HCT116 (cell line): ENCODE data around the gene COL23A1. TPM values are rescaled to one million over a fixed set of nuclear protein-coding genes. Genes with fewer than 3 reads are reported as not detected.

Source experiments
- ATAC-seq: fragments of 200-7000 bp; cut with Tn5 transposase; 2 replicates; pipeline ENCODE4 v1.9.1; 2020; ENCODE audit warnings: mild to moderate bottlenecking, moderate library complexity
- BruUV-seq: library from RNA; stranded (reverse); fragments of 400-500 nt; replicated peaks from 2 replicates; lab custom pipeline; 2021; lab: Mats Ljungman, UMichigan
- CTCF ChIA-PET: fragments of 300-600 bp; sonication (Branson Sonifier 250); formaldehyde crosslinking; loops from one replicate; lab custom pipeline; 2021; ENCODE audit warnings: antibody characterized with exemption; lab: Charles Lee
- POLR2A ChIA-PET: fragments of 300-600, 350-600 bp; sonication (Branson Sonifier 250); formaldehyde crosslinking; loops from one replicate; lab custom pipeline; 2021; ENCODE audit warnings: antibody characterized with exemption; lab: Charles Lee
- RAD21 ChIA-PET, 2 experiments: fragments of 300-600 bp; sonication (Branson Sonifier 250); formaldehyde crosslinking; loops; one replicate each; lab custom pipeline; 2023; ENCODE audit warnings: low total read pairs in 2 of 2; ENCODE audit not compliant: uncharacterized antibody in 2 of 2, unreplicated experiment in 2 of 2, low non-redundant PET in 1 of 2; lab: Charles Lee
- DNase-seq: peaks from one replicate; pipeline ENCODE4 v3.0.0-alpha.2; 2010; ENCODE audit warnings: low read depth, low spot score
- H2AFZ ChIP-seq: fragments of 200-600 bp; shearing (Covaris generic), sonication (generic); 2 replicates; pipeline ENCODE4 v1.6.1; 2017; ENCODE audit warnings: low read depth, mixed run types, mixed read lengths, antibody characterized with exemption, low read length; ENCODE audit not compliant: poor library complexity, severe bottlenecking
- H3K27ac ChIP-seq: 2 replicates; pipeline ENCODE4 v1.5.1; 2012; ENCODE audit warnings: low read depth, low read length
- H3K27me3 ChIP-seq: fragments of 200-600 bp; sonication (generic); 2 replicates; pipeline ENCODE4 v1.6.1; 2016; ENCODE audit warnings: mixed run types, low read length, mixed read lengths; ENCODE audit not compliant: insufficient read depth
- H3K36me3 ChIP-seq, 2 experiments: fragments of 200-500 bp in 1 of 2; fragments of 200-600 bp in 1 of 2; sonication (Bioruptor generic) in 1 of 2; sonication (generic) in 1 of 2; 2 replicates each; pipeline versions ENCODE4 v1.5.1 to v1.6.1; 2014 to 2016; ENCODE audit warnings: low read length in 2 of 2, inconsistent platforms in 1 of 2, mixed read lengths in 1 of 2, mixed run types in 1 of 2; ENCODE audit not compliant: insufficient read depth in 2 of 2, control insufficient read depth in 1 of 2
- H3K4me1 ChIP-seq, 2 experiments: fragments of 200-600 bp in 1 of 2; sonication (generic) in 1 of 2; 2 replicates each; pipeline versions ENCODE4 v1.5.1 to v1.6.1; 2012 to 2017; ENCODE audit warnings: low read length in 2 of 2, inconsistent platforms in 1 of 2, mild to moderate bottlenecking in 1 of 2, mixed read lengths in 1 of 2, mixed run types in 1 of 2, moderate library complexity in 1 of 2; ENCODE audit not compliant: insufficient read depth in 2 of 2, control insufficient read depth in 1 of 2
- H3K4me2 ChIP-seq: fragments of 200-600 bp; sonication (generic); 2 replicates; pipeline ENCODE4 v1.6.1; 2017; ENCODE audit warnings: mixed run types, low read length, mixed read lengths
- H3K4me3 ChIP-seq, 2 experiments: fragments of 200-600 bp in 1 of 2; sonication (generic) in 1 of 2; replicated peaks in 1 of 2; 2 replicates each; pipeline ENCODE4 v1.5.1; 2011 to 2016; ENCODE audit warnings: low read length in 2 of 2, control low read depth in 1 of 2, low read depth in 1 of 2, mild to moderate bottlenecking in 1 of 2, mixed read lengths in 1 of 2, mixed run types in 1 of 2
- H3K79me2 ChIP-seq: fragments of 200-600 bp; sonication (generic); 2 replicates; pipeline ENCODE4 v1.6.1; 2017; ENCODE audit warnings: mild to moderate bottlenecking, mixed run types, low read length, moderate library complexity, mixed read lengths; ENCODE audit not compliant: insufficient read depth
- H3K9ac ChIP-seq: fragments of 200-600 bp; sonication (generic); 2 replicates; pipeline ENCODE4 v1.6.1; 2016; ENCODE audit warnings: low read length, mixed read lengths
- H3K9me2 ChIP-seq: fragments of 200-600 bp; sonication (generic), shearing (Covaris generic); 2 replicates; pipeline ENCODE4 v1.6.1; 2017; ENCODE audit warnings: mixed run types, mild to moderate bottlenecking, moderate library complexity; ENCODE audit not compliant: insufficient read depth
- H3K9me3 ChIP-seq, 2 experiments: fragments of 200-500 bp in 1 of 2; fragments of 200-600 bp in 1 of 2; sonication (Bioruptor generic) in 1 of 2; sonication (generic) in 1 of 2; 2 replicates each; pipeline ENCODE4 v1.6.1; 2014 to 2017; ENCODE audit warnings: low read length in 2 of 2, mixed read lengths in 2 of 2, inconsistent platforms in 1 of 2, low read depth in 1 of 2, mild to moderate bottlenecking in 1 of 2, mixed run types in 1 of 2, moderate library complexity in 1 of 2; ENCODE audit not compliant: control insufficient read depth in 1 of 2, insufficient read depth in 1 of 2
- H4K20me1 ChIP-seq: fragments of 200-600 bp; sonication (generic), shearing (Covaris generic); 2 replicates; pipeline ENCODE4 v1.6.1; 2017; ENCODE audit warnings: mixed run types, mild to moderate bottlenecking, moderate library complexity; ENCODE audit not compliant: insufficient read depth
- CBX3 ChIP-seq: IDR thresholded peaks from 2 replicates; pipeline ENCODE4 v1.6.1; 2012; ENCODE audit warnings: low read depth
- CEBPB ChIP-seq: IDR thresholded peaks from 2 replicates; pipeline ENCODE4 v1.6.1; 2012; ENCODE audit warnings: low read depth
- EGR1 ChIP-seq: IDR thresholded peaks from 2 replicates; pipeline ENCODE4 v1.6.1; 2012; ENCODE audit warnings: low read depth
- EZH2 ChIP-seq: fragments of 200-600 bp; sonication (generic); IDR thresholded peaks from 2 replicates; pipeline ENCODE4 v1.6.1; 2017; ENCODE audit warnings: antibody characterized with exemption, mixed run types
- EZH2phosphoT487 ChIP-seq: fragments of 200-600 bp; IDR thresholded peaks from 2 replicates; pipeline ENCODE4 v1.6.1; 2018; ENCODE audit warnings: antibody characterized with exemption, borderline replicate concordance
- FOSL1 ChIP-seq: IDR thresholded peaks from 2 replicates; pipeline ENCODE4 v1.6.1; 2012; ENCODE audit warnings: low read depth
- POLR2A ChIP-seq: IDR thresholded peaks from 2 replicates; pipeline ENCODE4 v1.7.0; 2011; ENCODE audit warnings: borderline replicate concordance; ENCODE audit not compliant: insufficient read depth, insufficient read length; ENCODE audit errors: extremely low read depth
- POLR2AphosphoS5 ChIP-seq: IDR thresholded peaks from 2 replicates; pipeline ENCODE4 v1.6.1; 2011; ENCODE audit warnings: mild to moderate bottlenecking, low read depth, low read length, moderate library complexity
- RAD21 ChIP-seq: IDR thresholded peaks from 2 replicates; pipeline ENCODE4 v1.6.1; 2012; ENCODE audit warnings: low read depth, mild to moderate bottlenecking
- SIN3A ChIP-seq: IDR thresholded peaks from 2 replicates; pipeline ENCODE4 v1.6.1; 2012; ENCODE audit warnings: low read depth
- SRF ChIP-seq: IDR thresholded peaks from 2 replicates; pipeline ENCODE4 v1.6.1; 2012; ENCODE audit warnings: low read depth
- TCF7L2 ChIP-seq: IDR thresholded peaks from 2 replicates; pipeline ENCODE4 v1.7.0; 2011; ENCODE audit warnings: borderline replicate concordance, inconsistent platforms; ENCODE audit not compliant: insufficient read depth, insufficient read length; ENCODE audit errors: extremely low read depth
- YY1 ChIP-seq: IDR thresholded peaks from 2 replicates; pipeline ENCODE4 v1.6.1; 2011; ENCODE audit warnings: low read length, low read depth, moderate library complexity, mild to moderate bottlenecking; ENCODE audit not compliant: insufficient replicate concordance; ENCODE audit errors: extremely low read depth
- ZFX ChIP-seq: fragments of 450-650 bp; IDR thresholded peaks from 2 replicates; pipeline ENCODE4 v1.6.1; 2017
- intact Hi-C: fragments of 100-400 bp; cut with micrococcal nuclease; formaldehyde crosslinking; loops from 2 replicates; pipeline ENCODE4 v1.10.0; 2022
- total RNA-seq: library from RNA; stranded (reverse); gene quantifications from one replicate; pipeline ENCODE4 v1.2.1, GENCODE V29; 2021; ENCODE audit not compliant: unreplicated experiment
- TF ChIP-seq, protein P1 (sequence below): IDR thresholded peaks from 2 replicates; pipeline ENCODE4 v1.6.1; 2011; ENCODE audit warnings: mild to moderate bottlenecking, low read length, moderate library complexity; ENCODE audit not compliant: insufficient replicate concordance; ENCODE audit errors: extremely low read depth
- TF ChIP-seq, protein P2 (sequence below): IDR thresholded peaks from 2 replicates; pipeline ENCODE4 v1.6.1; 2012; ENCODE audit warnings: low read depth
- TF ChIP-seq, protein P3 (sequence below): IDR thresholded peaks from 2 replicates; pipeline ENCODE4 v1.6.1; 2012

Gene COL23A1
- total RNA-seq, 1 experiment from 2014 or later, result not detected

DNA sequence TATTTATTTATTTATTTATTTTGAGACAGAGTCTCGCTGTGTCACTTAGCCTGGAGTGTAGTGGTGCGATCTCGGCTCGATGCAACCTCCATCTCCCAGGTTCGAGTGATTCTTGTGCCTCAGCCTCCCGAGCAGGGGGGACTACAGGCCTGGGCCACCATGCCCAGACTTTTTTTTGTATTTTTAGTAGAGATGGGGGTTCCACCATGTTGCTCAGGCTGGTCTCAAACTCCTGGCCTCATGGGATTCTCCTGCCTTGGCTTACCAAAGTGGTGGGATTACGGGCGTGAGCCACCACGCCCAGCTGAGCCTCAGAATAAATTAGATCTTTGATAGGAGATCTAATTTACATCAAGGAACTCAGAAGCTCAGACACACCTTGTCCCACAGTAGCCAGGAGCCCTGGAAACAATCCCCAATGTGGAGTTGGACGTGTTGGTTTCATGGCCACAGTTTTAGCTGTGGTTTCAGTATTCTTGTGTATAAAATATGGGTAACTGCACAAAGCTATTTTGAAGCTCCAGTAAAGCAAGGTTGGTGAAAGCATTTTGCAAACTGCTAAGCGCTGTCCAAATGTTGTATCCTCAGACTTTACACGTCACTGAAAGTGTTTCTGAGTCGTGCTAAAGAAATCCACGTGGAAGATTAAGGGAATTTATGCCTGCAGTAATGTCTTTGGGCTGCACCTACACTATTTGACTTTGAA is 388.8 kb downstream of the COL23A1 start (continued):
- TF ChIP-seq YY1 (no peak), RAD21 (no peak), CBX3 (no peak), ZFX (no peak), POLR2AphosphoS5 (no peak), FOSL1 (no peak), SRF (no peak)
- TF ChIP-seq, protein P1, sequence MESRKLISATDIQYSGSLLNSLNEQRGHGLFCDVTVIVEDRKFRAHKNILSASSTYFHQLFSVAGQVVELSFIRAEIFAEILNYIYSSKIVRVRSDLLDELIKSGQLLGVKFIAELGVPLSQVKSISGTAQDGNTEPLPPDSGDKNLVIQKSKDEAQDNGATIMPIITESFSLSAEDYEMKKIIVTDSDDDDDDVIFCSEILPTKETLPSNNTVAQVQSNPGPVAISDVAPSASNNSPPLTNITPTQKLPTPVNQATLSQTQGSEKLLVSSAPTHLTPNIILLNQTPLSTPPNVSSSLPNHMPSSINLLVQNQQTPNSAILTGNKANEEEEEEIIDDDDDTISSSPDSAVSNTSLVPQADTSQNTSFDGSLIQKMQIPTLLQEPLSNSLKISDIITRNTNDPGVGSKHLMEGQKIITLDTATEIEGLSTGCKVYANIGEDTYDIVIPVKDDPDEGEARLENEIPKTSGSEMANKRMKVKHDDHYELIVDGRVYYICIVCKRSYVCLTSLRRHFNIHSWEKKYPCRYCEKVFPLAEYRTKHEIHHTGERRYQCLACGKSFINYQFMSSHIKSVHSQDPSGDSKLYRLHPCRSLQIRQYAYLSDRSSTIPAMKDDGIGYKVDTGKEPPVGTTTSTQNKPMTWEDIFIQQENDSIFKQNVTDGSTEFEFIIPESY, result no peak

DNA sequence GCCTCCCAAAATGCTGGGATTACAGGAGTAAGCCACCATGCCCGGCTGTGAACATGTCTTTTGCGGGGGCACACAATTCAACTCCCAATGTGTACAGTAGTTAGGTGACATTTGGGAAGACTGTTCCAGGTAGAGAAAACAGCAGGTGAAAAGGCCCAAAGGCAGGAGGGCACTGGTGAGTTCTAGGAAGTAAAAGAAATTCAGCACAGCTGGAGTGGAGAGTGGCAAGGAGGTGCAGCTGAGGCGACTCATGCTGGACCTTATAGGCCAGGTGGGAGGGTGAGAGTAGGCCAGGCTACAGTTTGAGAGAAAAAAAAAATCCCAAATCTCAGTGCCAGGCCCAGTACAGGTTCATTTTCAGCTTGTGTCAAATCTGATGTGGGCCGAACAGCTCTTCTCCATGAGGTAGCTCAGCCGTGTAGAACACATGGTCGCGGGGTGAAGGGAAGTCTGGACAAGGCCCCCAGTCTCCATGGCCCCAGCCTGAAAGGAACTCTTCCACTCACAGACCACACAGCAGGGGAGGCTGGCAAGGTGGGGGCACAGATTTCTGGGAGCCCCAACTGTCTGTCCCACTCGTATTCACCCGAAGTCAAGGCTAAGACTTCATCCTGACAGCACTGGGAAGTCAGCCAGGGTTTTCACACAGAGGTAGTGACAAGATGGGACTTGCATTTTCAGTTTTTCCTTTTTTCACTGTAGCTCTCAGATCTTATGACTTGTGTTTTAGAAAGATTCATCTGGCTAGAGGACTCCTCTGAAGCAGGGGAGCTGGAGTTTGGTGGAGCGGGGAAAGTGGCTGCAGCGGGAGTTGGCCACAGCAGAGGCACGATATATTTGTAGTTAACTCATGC is 390.4 kb downstream of the COL23A1 start:
- Histone ChIP-seq H3K79me2 (peaks cover 11% of the 10 kb centered on the region; the same call in 1 of the 2 replicates), H4K20me1 (no peaks in the 10 kb centered on the region), H2AFZ (no peak overlapping the region), H3K27me3 (no peaks in the 10 kb centered on the region), H3K4me2 (no peak overlapping the region), H3K9me3 (no peaks in the 10 kb centered on the region), H3K4me3 (no peak overlapping the region), H3K9me2 (no peaks in the 10 kb centered on the region), H3K27ac (no peak overlapping the region), H3K36me3 (no peaks in the 10 kb centered on the region), H3K9ac (no peak overlapping the region), H3K4me1 (peaks cover 5 to 25% of the 10 kb centered on the region in 2 experiments)
- DNase-seq (no peak), ATAC-seq (no peak)
- POLR2A ChIA-PET, result no interaction called here
- RAD21 ChIA-PET, result no interaction called here
- intact Hi-C loops, result no loop called here
- BruUV-seq, result no TSS peak
- CTCF ChIA-PET, result no interaction called here
- TF ChIP-seq POLR2AphosphoS5, result no peak
- TF ChIP-seq YY1, result no peak
- TF ChIP-seq, protein P2, sequence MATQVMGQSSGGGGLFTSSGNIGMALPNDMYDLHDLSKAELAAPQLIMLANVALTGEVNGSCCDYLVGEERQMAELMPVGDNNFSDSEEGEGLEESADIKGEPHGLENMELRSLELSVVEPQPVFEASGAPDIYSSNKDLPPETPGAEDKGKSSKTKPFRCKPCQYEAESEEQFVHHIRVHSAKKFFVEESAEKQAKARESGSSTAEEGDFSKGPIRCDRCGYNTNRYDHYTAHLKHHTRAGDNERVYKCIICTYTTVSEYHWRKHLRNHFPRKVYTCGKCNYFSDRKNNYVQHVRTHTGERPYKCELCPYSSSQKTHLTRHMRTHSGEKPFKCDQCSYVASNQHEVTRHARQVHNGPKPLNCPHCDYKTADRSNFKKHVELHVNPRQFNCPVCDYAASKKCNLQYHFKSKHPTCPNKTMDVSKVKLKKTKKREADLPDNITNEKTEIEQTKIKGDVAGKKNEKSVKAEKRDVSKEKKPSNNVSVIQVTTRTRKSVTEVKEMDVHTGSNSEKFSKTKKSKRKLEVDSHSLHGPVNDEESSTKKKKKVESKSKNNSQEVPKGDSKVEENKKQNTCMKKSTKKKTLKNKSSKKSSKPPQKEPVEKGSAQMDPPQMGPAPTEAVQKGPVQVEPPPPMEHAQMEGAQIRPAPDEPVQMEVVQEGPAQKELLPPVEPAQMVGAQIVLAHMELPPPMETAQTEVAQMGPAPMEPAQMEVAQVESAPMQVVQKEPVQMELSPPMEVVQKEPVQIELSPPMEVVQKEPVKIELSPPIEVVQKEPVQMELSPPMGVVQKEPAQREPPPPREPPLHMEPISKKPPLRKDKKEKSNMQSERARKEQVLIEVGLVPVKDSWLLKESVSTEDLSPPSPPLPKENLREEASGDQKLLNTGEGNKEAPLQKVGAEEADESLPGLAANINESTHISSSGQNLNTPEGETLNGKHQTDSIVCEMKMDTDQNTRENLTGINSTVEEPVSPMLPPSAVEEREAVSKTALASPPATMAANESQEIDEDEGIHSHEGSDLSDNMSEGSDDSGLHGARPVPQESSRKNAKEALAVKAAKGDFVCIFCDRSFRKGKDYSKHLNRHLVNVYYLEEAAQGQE, result no peak
- TF ChIP-seq, protein P3, sequence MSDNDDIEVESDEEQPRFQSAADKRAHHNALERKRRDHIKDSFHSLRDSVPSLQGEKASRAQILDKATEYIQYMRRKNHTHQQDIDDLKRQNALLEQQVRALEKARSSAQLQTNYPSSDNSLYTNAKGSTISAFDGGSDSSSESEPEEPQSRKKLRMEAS, result no peak
- TF ChIP-seq EZH2phosphoT487, result no peak
- TF ChIP-seq EZH2, result no peak
- no peak for TF ChIP-seq FOSL1
- no peak for TF ChIP-seq POLR2A
- TF ChIP-seq CEBPB, result no peak
- no peak for TF ChIP-seq SRF
- TF ChIP-seq TCF7L2, result no peak
- no peak for TF ChIP-seq EGR1
- no peak for TF ChIP-seq SIN3A
